ENCODE data around the gene PRDX2.

The PRDX2 gene

DNA sequence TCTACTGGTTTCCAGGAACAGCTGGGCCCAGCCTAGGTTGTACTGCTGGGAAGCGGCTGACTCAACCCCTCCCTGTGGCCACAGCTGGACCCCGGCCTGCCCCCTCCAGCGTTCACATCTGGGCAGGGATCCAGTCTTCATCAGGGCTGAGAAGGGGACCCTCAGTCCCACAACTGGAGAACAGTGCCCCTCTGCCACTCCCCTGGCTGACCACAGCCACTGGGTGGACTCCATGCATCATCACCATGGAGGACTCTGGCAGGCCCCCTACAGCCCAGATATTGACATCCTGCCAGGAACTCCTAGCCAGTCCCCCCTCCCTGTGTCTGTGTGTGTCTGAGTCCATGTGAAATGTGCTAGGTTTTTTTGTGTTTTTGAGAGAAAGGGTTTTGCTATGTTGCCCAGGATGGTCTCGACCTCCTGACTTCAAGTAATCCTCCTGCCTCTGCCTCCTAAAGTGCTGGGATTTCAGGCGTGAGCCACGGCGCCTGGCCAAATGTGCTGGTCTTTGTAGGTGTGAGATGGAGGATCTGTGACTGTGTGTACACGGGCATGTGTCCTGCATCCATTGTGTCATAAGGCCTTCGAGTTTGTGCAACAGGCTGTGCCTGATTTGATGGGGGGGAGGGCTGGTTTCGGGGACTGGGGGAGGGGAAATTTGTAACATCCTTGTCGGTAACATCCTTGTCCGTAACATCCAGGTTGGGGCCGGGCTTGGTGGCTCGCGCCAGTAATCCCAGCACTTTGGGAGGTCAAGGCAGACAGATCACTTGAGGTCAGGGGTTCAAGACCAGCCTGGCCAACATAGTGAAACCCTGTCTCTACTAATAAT is 22.2 kb downstream of the PRDX2 start:
- DNase-seq: no peak

GRCh38 chr19:12778905-12779161 is 22.8 kb downstream of the PRDX2 start:
- DNase-seq: no peak

DNA sequence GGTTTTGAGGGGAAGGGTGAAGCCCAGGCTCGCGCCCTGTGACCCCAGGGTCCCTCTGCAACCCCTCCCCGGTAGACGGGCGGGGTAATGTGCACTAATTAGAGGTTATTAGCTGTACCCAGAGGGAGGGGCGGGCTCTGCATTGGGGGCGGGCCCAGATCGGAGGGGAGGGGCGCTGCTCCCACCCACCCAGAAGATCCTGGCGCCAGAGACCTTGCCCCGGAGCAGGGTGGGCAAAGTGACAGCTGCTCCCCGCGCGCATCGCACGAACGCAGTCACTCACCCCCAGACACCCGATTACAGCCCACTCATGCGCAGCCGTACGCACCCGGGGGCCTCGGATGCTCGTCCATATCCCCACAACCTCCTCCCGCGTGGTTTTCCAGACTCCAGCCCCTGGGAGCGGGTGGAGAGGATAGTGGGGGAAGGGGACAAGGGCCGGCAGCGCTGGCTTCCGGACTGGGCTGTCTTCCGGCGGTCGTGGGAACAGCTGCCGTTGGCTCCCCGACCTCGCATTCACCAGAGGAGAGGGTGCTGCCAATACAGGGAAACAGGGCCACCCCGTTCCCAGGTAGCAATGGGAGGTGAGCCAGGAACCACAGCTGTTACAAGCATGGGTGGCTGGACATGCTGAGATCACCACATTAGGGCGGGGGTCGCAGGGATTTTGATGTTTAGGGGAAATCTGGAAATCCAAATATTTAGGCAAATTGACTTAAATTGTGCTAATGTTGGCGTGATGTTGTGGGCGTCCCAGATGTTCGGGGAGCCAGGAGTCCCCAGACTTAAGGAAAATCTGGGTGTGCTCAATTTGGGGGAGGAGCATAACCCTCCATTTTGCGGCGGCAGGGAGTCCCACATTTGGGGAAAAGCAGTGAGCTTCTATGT is 23.3 kb downstream of the PRDX2 start:
- DNase-seq: peak in 1 of 2 donors; percentile 48

DNA sequence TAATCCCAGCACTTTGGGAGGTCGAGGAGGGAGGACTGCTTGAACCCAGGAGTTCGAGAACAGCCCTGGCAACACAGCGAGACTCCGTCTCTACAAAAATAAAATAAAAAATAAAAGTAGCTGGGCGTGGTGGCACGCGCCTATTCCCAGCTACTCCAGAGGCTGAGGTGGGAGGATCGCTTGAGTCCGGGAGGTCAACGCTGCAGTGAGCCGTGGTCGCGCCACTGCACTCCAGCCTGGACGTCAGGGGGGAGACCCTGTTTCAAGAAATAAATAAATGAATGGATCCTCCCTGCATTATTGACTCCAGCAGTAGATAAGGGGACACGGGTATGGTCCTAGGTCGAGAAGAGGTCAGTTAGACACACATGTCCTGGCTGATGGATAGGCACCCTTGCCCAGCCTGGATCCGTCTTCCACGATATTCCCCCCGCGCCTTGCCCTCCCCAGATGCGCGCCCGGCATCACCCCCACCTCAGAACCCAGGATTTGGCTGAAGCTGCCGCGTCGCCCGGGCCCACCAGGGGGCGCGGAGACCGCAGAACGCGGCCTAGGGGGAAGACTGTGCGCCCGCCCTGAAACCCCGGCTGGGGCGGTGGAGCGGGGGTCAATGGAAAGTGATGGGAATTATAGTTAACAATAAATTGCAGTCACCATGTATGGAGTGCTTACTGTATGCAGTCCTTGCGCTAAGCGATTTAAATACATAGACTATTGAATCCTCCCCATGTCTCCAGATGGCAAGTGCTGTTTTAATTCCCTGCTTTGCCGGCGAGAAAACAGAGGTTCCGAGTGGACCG is 24.2 kb downstream of the PRDX2 start:
- DNase-seq: peak; percentile 84 to 87

DNA sequence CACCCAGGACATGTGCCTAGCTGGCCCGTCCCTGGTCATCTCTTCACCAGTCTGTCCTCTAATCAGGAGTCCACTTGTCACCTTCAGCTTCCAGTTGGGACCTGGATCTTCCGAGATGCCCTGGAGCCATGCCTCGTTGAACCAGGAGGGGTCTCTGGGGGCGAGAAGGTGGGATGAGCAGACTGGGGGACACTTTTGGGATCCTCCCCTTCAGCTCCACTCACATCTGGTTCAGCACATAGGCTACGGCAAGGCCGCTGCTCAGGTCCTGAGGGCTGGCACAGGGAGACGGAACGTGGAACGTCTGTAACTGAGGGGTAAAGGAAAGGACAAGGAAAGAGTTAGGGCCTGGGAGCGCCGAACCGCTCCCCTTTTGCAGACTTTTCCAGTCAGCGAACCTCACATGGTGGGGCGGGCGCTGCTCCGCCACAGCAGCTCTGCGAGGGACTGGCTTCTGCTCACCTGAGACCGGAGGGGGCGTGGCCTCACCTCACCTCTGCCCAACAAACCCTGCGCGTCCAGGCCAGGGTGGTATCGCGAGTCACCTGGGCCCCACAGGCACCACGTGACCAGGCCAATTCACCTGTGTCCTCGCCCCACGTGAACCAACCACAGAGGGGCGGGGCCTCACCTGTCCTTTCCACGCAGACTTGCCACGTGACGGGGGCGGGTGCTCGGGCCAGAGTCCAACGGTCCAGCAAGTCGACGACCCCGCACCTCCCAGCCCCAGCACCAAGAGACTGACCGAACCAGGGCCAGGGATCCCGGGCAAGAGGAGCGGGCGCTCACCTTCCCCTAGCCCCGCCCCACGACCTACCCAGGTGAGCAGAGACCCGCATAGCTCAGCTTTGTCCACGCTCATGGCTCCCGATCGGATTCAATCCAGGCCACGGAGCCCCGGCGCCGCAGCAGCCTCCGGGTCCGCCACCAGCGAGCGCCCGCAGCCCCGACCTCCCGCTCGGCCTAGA is 26.7 kb downstream of the PRDX2 start, which contains the start of gene HOOK2:
TSS of gene HOOK2 (minus strand) at position 965 of the 968 bp plus-strand sequence. CDS start at position 862, 103 bp downstream.
- DNase-seq: no peak

GRCh38 chr19:12773571-12773970 is 28.0 kb downstream of the PRDX2 start:
- DNase-seq: no peak

DNA sequence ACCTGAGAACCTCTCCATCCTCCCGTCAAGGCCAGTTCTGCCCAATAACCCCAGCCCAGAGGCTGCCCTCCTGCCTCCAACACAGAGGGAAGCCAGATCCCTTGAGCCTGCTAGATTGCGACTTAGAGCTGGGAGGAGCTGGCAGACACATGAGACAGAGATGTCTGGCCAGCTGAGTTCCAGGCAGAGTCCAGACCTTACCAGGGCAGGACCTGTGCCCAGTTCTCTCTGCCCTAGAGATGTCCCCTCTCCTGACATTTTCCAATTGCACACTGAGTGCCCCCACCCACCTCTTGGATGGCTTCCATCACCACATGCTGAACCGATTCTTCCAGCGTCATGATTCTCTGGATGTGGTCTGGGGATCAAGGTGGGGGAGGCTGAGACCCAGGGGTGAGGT is 29.3 kb downstream of the PRDX2 start:
- no peak for DNase-seq

DNA sequence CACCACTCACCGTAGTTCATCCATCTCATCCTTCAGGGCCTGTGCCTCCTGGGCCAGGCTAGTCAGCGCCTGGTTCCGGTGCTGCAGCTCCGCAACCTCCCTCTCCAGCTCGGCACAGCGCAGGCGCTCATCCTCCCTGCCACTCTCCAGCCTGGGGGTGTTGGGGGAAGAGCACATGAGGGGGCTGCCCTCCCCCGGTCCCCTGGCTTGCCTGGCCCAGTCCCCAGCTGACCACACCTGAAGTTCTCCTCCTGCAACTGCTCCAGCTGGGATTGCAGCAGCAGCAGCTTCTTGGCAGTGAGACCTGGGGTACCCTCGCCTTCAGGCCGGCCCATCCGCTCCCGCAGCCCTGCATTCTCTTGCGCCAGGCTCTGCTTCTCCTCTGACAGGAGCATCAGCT is 30.7 kb downstream of the PRDX2 start:
- DNase-seq: no peak

- DNase-seq: peak; percentile 33 to 48
Observed at GRCh38 chr19:12769689-12770088, 31.9 kb downstream of the PRDX2 start.

GRCh38 chr19:12767666-12768065 is 33.9 kb downstream of the PRDX2 start:
- DNase-seq: no peak

DNA sequence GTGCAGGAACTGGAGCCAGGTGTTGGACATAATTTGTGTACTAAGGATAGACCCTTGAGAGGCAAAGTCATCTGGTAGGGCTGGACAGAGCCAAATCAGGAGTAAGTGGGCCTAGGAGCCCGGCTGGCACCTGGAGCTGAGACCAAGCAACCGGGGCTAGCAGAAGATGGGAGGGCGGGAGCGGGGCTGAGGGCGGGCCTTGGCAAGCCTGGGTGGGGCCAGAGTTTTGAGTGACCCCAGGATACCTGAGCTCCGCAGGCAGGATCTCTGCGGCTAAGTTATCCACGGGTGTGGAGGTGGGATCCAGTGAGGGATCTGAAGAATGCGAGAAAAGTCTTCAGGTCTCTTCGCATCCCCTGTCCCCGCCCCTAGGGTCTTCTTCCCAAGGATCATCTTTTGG is 34.5 kb downstream of the PRDX2 start:
- DNase-seq: no peak

DNA sequence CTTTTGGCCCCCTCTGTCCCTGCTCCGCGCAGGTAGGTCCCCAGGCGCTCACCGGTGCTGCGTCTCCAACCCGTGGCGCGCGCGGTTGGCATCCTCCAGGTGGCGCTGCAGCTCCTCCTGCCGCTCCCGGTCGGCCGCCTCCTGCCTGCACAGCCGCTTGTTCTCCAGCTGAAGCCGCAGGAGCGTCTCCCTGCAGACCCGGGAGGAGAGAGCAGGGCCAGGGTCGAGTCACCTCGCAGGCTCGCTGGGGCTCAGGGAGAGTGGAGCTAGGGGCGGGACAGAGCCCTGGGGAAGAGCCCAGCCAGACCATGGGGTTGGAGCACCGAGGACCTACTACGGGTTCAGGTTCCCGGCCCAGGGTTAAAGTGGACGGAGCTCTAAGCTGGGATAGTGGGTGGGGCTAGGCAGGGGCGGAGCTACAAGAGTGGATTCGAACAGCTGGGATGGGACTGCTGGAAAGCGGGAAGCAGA is 35.5 kb downstream of the PRDX2 start:
- peak in 1 of 2 donors; percentile 92 for DNase-seq

GRCh38 chr19:12764698-12765097 is 36.9 kb downstream of the PRDX2 start:
- no peak for DNase-seq

DNA sequence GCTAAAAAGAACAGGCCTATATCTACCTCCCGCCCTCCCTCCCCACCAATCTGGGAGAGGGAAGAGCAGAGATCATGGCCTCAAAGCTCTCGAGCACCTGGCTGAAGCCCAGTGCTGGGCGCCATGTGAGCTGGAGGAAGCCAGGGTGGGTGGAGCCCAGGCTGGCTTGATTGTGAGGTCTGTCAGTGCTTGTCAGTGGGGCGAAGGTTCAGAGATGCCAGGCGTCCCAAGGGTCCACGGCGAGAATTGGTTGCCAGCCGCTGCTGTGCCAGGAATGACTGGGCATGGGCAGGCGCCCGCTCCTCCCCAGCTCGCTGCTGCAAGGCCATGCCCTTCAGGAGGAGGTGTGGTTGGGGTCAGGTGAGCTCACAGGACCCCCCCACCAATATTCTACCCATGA is 38.5 kb downstream of the PRDX2 start:
- DNase-seq: no peak

- DNase-seq: no peak
Observed at GRCh38 chr19:12759686-12760085, 41.9 kb downstream of the PRDX2 start.

- DNase-seq: peak; percentile 71 to 78
Observed at GRCh38 chr19:12757544-12758274, 43.9 kb downstream of the PRDX2 start.

GRCh38 chr19:12756150-12756883 is 45.3 kb downstream of the PRDX2 start:
- no peak for DNase-seq

- no peak for DNase-seq
Observed at GRCh38 chr19:12754465-12755196, 47.0 kb downstream of the PRDX2 start.

GRCh38 chr19:12752056-12752781 is 49.4 kb downstream of the PRDX2 start:
- DNase-seq: no peak

All from stimulated activated CD4-positive, alpha-beta T cell treated with anti-CD3 and anti-CD28 coated beads, Interleukin-2, amount 100 ng/mL, for 48 hours (primary cell).